ENCODE data around the gene MRPL1. TPM values are rescaled to one million over a fixed set of nuclear protein-coding genes. Genes with fewer than 3 reads are reported as not detected.

The MRPL1 gene
- total RNA-seq, 1 experiment from 2014 or later = 18.3 TPM

- DNase-seq (ENCODE audit: low read depth, low spot score) (no peak), ATAC-seq (no peak)
- Histone ChIP-seq H3K4me3 (ENCODE audit: low read depth in 2 of 2, low read length in 2 of 2) (no peak overlapping the region), H3K27ac (ENCODE audit: low read length) (no peak overlapping the region), H3K36me3 (ENCODE audit: control insufficient read depth, insufficient read depth, low read length) (no peaks in the 10 kb centered on the region), H3K9me3 (ENCODE audit: control insufficient read depth, insufficient read depth, low read depth, low read length) (no peaks in the 10 kb centered on the region), H3K27me3 (ENCODE audit: control insufficient read depth, insufficient read depth, low read length) (no peaks in the 10 kb centered on the region), H3K4me1 (ENCODE audit: control insufficient read depth, insufficient read depth, low read length) (no peaks in the 10 kb centered on the region)
- TF ChIP-seq CTCF (IDR thresholded peaks at IDR 0.05) = no peak
- TF ChIP-seq TCF7L2 (IDR thresholded peaks at IDR 0.05; ENCODE audit: low read depth, low read length) = no peak
- no peak for TF ChIP-seq REST (IDR thresholded peaks at IDR 0.05; ENCODE audit: insufficient read depth in 1 of 2, low read depth in 2 of 2, low read length in 1 of 2)
- no peak for TF ChIP-seq POLR2AphosphoS5 (IDR thresholded peaks at IDR 0.05; ENCODE audit: low read depth, low read length)
- no peak for TF ChIP-seq SIN3A (IDR thresholded peaks at IDR 0.05; ENCODE audit: borderline replicate concordance, insufficient read depth, low read depth, low read length)
- ChIA-PET CTCF (no interaction called here), POLR2A (interaction anchor here (0.5 kb wide), 1 partner anchor 386 kb away, joined by 8 read pairs; no protein-coding TSS in a partner anchor)
- BruUV-seq (replicated peaks) = no TSS peak
- intact Hi-C loops (cut with micrococcal nuclease; ENCODE audit: unreplicated experiment) = no loop called here
- in situ Hi-C loops (cut with HindIII; ENCODE audit: low pct_unique_long_range_greater_than_20kb, low sequenced_read_pairs) = no loop called here
Observed at GRCh38 chr4:77990456-77990855, 127.8 kb downstream of the MRPL1 start.

- BruUV-seq (replicated peaks) = no TSS peak
- in situ Hi-C loops (cut with HindIII; ENCODE audit: low pct_unique_long_range_greater_than_20kb, low sequenced_read_pairs) (no loop called here), intact Hi-C loops (cut with micrococcal nuclease; ENCODE audit: unreplicated experiment) (no loop called here)
- ATAC-seq = no peak
- POLR2A ChIA-PET = interaction anchor here (0.5 kb wide), 1 partner anchor 386 kb away, joined by 8 read pairs; no protein-coding TSS in a partner anchor
- TF ChIP-seq POLR2AphosphoS5 (IDR thresholded peaks at IDR 0.05; ENCODE audit: low read depth, low read length) = no peak
- no peak for TF ChIP-seq TCF7L2 (IDR thresholded peaks at IDR 0.05; ENCODE audit: low read depth, low read length)
- TF ChIP-seq REST (IDR thresholded peaks at IDR 0.05; ENCODE audit: insufficient read depth in 1 of 2, low read depth in 2 of 2, low read length in 1 of 2) = no peak
- no peak for TF ChIP-seq CTCF (IDR thresholded peaks at IDR 0.05)
- no peak for TF ChIP-seq SIN3A (IDR thresholded peaks at IDR 0.05; ENCODE audit: borderline replicate concordance, insufficient read depth, low read depth, low read length)
- no peak overlapping the region for H3K4me3 ChIP-seq (ENCODE audit: low read depth in 2 of 2, low read length in 2 of 2)
- H3K4me1 ChIP-seq (ENCODE audit: control insufficient read depth, insufficient read depth, low read length) = no peaks in the 10 kb centered on the region
- CTCF ChIA-PET = no interaction called here
- H3K36me3 ChIP-seq (ENCODE audit: control insufficient read depth, insufficient read depth, low read length) = no peaks in the 10 kb centered on the region
- DNase-seq (ENCODE audit: low read depth, low spot score) = no peak
- no peaks in the 10 kb centered on the region for H3K9me3 ChIP-seq (ENCODE audit: control insufficient read depth, insufficient read depth, low read depth, low read length)
- H3K27me3 ChIP-seq (ENCODE audit: control insufficient read depth, insufficient read depth, low read length) = no peaks in the 10 kb centered on the region
- no peak overlapping the region for H3K27ac ChIP-seq (ENCODE audit: low read length)
Observed at GRCh38 chr4:77990904-77991358, 128.3 kb downstream of the MRPL1 start.

All from Panc1 (cell line).